Stimulated activated naive CD8-positive, alpha-beta T cell treated with anti-CD3 and anti-CD28 coated beads, Interleukin-15, Interleukin-2, amounts not matched to agents 100 U/mL and 50 U/mL, for 24 hours (primary cell): ENCODE results near the gene R3HDM2.

ENCODE experiments used
- ATAC-seq: fragments of 150-1000 bp; cut with Tn5 transposase; one replicate; pipeline ENCODE4 v1.10.0; 2021
- DNase-seq: peaks from one replicate; pipeline ENCODE4 v3.0.0; 2021

R3HDM2 gene

GRCh38 chr12:57216014-57216911 lies 214.6 kb downstream of the R3HDM2 start, which contains the start of gene NXPH4:
Gene NXPH4, plus strand, starts transcription at chr12:57216794. Its CDS starts 176 bp downstream, at chr12:57216970.
- ATAC-seq (peak; percentile 11), DNase-seq (peak; percentile 61)

- DNase-seq = peak; percentile 40
- peak; percentile 25 for ATAC-seq
These were observed 215.2 kb downstream of the R3HDM2 start for GRCh38 chr12:57215668-57216013.

GRCh38 chr12:57215065-57215464 lies 215.8 kb downstream of the R3HDM2 start:
- no peak for DNase-seq
- ATAC-seq = no peak

- peak; percentile 77 for DNase-seq
- ATAC-seq = peak; percentile 52
These were observed 216.5 kb downstream of the R3HDM2 start for GRCh38 chr12:57214398-57214781.

- ATAC-seq = no peak
- no peak for DNase-seq
These were observed 217.0 kb downstream of the R3HDM2 start for GRCh38 chr12:57213763-57214397.

- DNase-seq (peak; percentile 87), ATAC-seq (peak; percentile 67)
These were observed 217.7 kb downstream of the R3HDM2 start for GRCh38 chr12:57213058-57213715.

- ATAC-seq = no peak
These were observed 218.2 kb downstream of the R3HDM2 start for GRCh38 chr12:57212701-57213057.

GRCh38 chr12:57211791-57212700 lies 218.8 kb downstream of the R3HDM2 start:
- no peak for ATAC-seq
- no peak for DNase-seq

More at GRCh38 chr12:57212701-57213057, 218.2 kb downstream of the R3HDM2 start:
- no peak for DNase-seq

GRCh38 chr12:57210926-57211692 lies 219.7 kb downstream of the R3HDM2 start:
- DNase-seq (no peak), ATAC-seq (no peak)

GRCh38 chr12:57210461-57210860 lies 220.4 kb downstream of the R3HDM2 start:
- no peak for ATAC-seq
- no peak for DNase-seq

- DNase-seq (no peak), ATAC-seq (no peak)
These were observed 220.9 kb downstream of the R3HDM2 start for GRCh38 chr12:57209916-57210315.

GRCh38 chr12:57208631-57209282 lies 222.1 kb downstream of the R3HDM2 start:
- DNase-seq (no peak), ATAC-seq (no peak)

- DNase-seq = no peak
- ATAC-seq = no peak
These were observed 222.9 kb downstream of the R3HDM2 start for GRCh38 chr12:57207731-57208630.

- no peak for ATAC-seq
These were observed 224.9 kb downstream of the R3HDM2 start for GRCh38 chr12:57205931-57206330.

GRCh38 chr12:57205186-57205585 lies 225.7 kb downstream of the R3HDM2 start:
- no peak for ATAC-seq
- no peak for DNase-seq

More at GRCh38 chr12:57205931-57206330, 224.9 kb downstream of the R3HDM2 start:
- DNase-seq = no peak

- ATAC-seq (no peak), DNase-seq (no peak)
These were observed 226.4 kb downstream of the R3HDM2 start for GRCh38 chr12:57204454-57204853.

GRCh38 chr12:57203791-57204190 lies 227.1 kb downstream of the R3HDM2 start:
- DNase-seq (no peak), ATAC-seq (no peak)
